T-helper 2 cell treated with Interferon-gamma antibody and Interleukin-4, amounts not matched to agents 5 μg/mL and 100 μg/mL, for 36 hours (primary cell): ENCODE results near the gene C1orf105.

Experiments used
- DNase-seq: peaks from one replicate; pipeline ENCODE4 v3.0.0; 2021; ENCODE audit warnings: low spot score
- H3K27ac Mint-ChIP-seq: one replicate; pipeline ENCODE4 v1.8.0; 2021; ENCODE audit warnings: mild to moderate bottlenecking, mixed read lengths
- H3K27me3 Mint-ChIP-seq: one replicate; pipeline ENCODE4 v1.8.0; 2021; ENCODE audit warnings: low read depth, mixed read lengths
- H3K36me3 Mint-ChIP-seq: one replicate; pipeline ENCODE4 v1.8.0; 2021; ENCODE audit warnings: low read depth, mixed read lengths
- H3K4me1 Mint-ChIP-seq: one replicate; pipeline ENCODE4 v1.8.0; 2021; ENCODE audit warnings: low read depth, mixed read lengths
- H3K4me3 Mint-ChIP-seq: one replicate; pipeline ENCODE4 v1.8.0; 2022; ENCODE audit warnings: mild to moderate bottlenecking, moderate library complexity, mixed read lengths
- H3K9me3 Mint-ChIP-seq: one replicate; pipeline ENCODE4 v1.8.0; 2021; ENCODE audit warnings: mixed read lengths

The C1orf105 gene

DNA sequence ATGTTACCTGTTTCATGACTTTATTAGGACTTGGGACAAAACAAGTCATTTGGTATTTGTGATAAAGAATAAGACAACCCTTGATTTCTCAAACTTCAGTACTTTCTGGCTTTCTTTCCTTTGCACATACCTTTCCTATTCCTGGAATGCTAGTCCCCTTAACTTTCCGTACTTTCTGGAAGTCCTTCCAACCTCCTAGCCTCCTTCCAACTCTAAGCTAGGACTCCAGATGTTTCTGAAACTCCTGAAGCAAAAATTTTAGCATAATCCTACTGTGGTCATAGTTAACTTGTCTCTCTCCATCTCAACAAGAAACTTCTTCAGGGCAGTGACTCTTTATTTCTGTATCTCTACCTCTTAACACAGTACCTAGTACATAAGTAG, 19.8 kb upstream of the C1orf105 start:
- H3K4me3 Mint-ChIP-seq: no peak overlapping the region
- no peaks in the 10 kb centered on the region for H3K27me3 Mint-ChIP-seq
- H3K4me1 Mint-ChIP-seq: peaks cover 32% of the 10 kb centered on the region
- no peak for DNase-seq
- H3K36me3 Mint-ChIP-seq: peaks cover 2% of the 10 kb centered on the region
- no peaks in the 10 kb centered on the region for H3K9me3 Mint-ChIP-seq
- no peak overlapping the region for H3K27ac Mint-ChIP-seq

DNA sequence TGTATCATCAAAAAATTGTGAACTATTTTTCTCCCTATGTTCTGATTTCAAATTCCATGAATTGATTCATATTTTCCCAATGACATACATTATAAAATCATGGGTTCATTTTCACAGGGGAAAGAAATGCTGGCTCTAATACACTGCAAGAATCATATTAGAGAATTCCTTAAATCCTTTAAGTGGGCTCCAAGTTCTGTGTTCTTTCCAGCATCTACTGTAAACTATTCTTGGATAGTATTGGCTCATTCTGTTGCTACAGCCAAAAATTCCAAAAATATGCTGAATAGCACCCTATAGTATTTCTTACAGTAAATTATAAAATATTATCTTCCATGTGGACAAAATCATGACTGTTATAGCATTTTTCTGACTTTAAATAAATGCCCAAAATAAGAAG, 19.0 kb upstream of the C1orf105 start:
- Mint-ChIP-seq H3K27me3 (no peaks in the 10 kb centered on the region), H3K4me1 (peaks cover 28% of the 10 kb centered on the region), H3K36me3 (peaks cover 2% of the 10 kb centered on the region), H3K27ac (no peak overlapping the region), H3K9me3 (no peaks in the 10 kb centered on the region), H3K4me3 (no peak overlapping the region)
- no peak for DNase-seq

DNA sequence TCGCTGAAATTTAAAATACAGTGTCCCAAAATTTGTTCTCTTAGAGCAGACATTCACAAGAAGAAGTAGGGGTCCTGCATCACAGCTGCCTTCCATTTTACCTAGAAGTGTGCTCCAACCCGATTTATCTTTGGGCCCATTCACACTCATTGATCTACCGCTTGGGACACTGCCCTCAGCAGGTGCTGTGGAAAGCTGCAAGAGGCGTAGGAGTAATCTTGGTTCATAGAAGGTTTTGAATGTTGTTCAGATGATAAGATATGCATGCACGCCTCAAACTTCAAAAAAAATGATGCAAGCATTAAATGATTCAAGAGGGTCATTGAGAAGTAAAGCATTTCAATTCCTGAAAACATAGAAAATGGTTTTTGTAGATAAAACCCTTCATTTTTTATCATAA, 18.6 kb upstream of the C1orf105 start:
- no peak overlapping the region for H3K27ac Mint-ChIP-seq
- H3K4me1 Mint-ChIP-seq: peaks cover 28% of the 10 kb centered on the region
- no peaks in the 10 kb centered on the region for H3K27me3 Mint-ChIP-seq
- H3K36me3 Mint-ChIP-seq: peaks cover 2% of the 10 kb centered on the region
- H3K9me3 Mint-ChIP-seq: no peaks in the 10 kb centered on the region
- H3K4me3 Mint-ChIP-seq: no peak overlapping the region
- DNase-seq: no peak

DNA sequence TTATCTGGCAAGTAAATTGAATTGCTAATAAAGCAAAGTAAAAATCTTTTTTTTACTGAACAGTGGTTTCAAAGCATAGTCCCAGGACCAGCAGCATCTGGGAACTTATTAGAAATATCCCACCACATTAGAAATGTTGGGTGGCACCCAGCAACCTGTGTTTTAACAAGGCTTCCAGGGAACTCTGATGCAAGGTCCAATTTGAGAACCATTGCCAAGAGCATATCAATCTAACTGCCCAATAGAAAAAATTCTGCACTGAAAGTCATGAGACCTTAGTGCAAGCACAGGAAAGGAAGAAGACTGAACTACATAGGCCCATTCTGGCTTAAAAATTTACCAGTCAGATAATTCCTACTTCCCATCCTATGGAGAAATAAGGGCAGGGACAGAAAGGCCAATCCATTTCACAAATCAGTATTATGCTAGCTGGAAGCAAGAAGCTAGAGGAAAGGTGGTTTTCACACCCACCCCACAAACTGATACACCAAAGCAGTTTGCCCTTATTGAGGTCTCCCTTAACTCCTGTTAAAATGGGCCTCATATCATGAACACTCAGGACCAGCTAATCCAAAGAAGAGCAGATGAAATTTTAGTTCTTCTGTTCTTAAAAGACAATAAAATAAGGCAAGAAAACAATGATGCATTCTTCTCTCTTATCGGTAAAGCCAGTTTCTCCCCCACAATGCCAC, 17.5 kb upstream of the C1orf105 start:
- Mint-ChIP-seq H3K4me3 (no peak overlapping the region), H3K4me1 (peaks cover 26% of the 10 kb centered on the region), H3K27ac (no peak overlapping the region), H3K36me3 (peaks cover 2% of the 10 kb centered on the region), H3K27me3 (peaks cover 2% of the 10 kb centered on the region), H3K9me3 (no peaks in the 10 kb centered on the region)
- DNase-seq: no peak

DNA sequence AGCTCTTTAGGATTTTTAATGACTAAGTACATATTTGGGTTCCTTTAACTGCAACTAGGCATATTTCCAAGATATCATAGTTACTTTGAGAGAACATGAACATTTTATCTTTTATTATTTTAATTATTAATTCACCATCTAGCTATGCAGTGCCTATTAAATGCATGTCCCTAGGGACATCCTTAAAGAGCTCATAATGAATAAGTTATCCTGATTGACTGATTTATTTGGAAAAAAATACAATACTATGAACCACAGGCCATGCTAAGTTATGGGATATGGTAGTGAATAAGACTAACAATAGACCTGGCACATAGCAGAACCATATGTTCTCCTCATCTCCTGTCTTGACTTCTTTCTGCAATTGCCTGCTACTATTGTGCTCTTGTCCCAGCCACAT, 16.4 kb upstream of the C1orf105 start:
- Mint-ChIP-seq H3K9me3 (no peaks in the 10 kb centered on the region), H3K4me3 (no peak overlapping the region), H3K27me3 (peaks cover 2% of the 10 kb centered on the region), H3K27ac (no peak overlapping the region), H3K36me3 (no peaks in the 10 kb centered on the region), H3K4me1 (peaks cover 16% of the 10 kb centered on the region)
- no peak for DNase-seq

DNA sequence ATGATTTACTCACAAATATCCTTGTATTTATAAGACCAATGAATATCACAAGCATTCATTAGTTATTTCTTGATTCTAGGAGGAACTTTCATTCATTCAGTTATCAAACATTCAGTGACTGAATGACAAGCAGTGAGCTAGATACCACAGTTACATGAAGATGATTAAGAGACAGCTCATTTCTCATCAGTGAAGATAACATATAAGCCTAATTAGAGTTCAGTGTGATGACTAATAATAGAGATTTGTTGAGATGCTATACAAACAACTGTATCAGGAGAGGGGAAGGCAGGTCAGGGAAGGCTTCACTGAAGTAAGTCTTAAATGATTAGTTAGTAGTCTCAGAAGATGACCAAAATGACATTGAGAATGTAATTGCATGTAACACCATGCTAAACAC, 14.6 kb upstream of the C1orf105 start:
- no peak overlapping the region for H3K27ac Mint-ChIP-seq
- no peaks in the 10 kb centered on the region for H3K36me3 Mint-ChIP-seq
- no peaks in the 10 kb centered on the region for H3K9me3 Mint-ChIP-seq
- H3K4me1 Mint-ChIP-seq: peaks cover 2% of the 10 kb centered on the region
- no peak overlapping the region for H3K4me3 Mint-ChIP-seq
- DNase-seq: no peak
- peaks cover 2% of the 10 kb centered on the region for H3K27me3 Mint-ChIP-seq

- Mint-ChIP-seq H3K4me3 (no peak overlapping the region), H3K9me3 (no peaks in the 10 kb centered on the region), H3K27ac (no peak overlapping the region), H3K27me3 (peaks cover 2% of the 10 kb centered on the region), H3K4me1 (no peaks in the 10 kb centered on the region), H3K36me3 (no peaks in the 10 kb centered on the region)
- no peak for DNase-seq
These were observed 13.5 kb upstream of the C1orf105 start for GRCh38 chr1:172406968-172407367.

- H3K4me3 Mint-ChIP-seq: no peak overlapping the region
- no peak overlapping the region for H3K27ac Mint-ChIP-seq
- DNase-seq: no peak
- no peaks in the 10 kb centered on the region for H3K4me1 Mint-ChIP-seq
- no peaks in the 10 kb centered on the region for H3K36me3 Mint-ChIP-seq
- peaks cover 2% of the 10 kb centered on the region for H3K27me3 Mint-ChIP-seq
- H3K9me3 Mint-ChIP-seq: no peaks in the 10 kb centered on the region
These were observed 11.5 kb upstream of the C1orf105 start for GRCh38 chr1:172408958-172409357.

GRCh38 chr1:172410027-172410426, 10.5 kb upstream of the C1orf105 start:
- no peaks in the 10 kb centered on the region for H3K36me3 Mint-ChIP-seq
- DNase-seq: no peak
- no peaks in the 10 kb centered on the region for H3K4me1 Mint-ChIP-seq
- no peak overlapping the region for H3K27ac Mint-ChIP-seq
- no peaks in the 10 kb centered on the region for H3K9me3 Mint-ChIP-seq
- H3K27me3 Mint-ChIP-seq: peaks cover 2% of the 10 kb centered on the region
- H3K4me3 Mint-ChIP-seq: no peak overlapping the region

- no peak overlapping the region for H3K27ac Mint-ChIP-seq
- H3K4me1 Mint-ChIP-seq: no peaks in the 10 kb centered on the region
These were observed 8.6 kb upstream of the C1orf105 start for GRCh38 chr1:172411791-172412338.

GRCh38 chr1:172414331-172414730, 6.2 kb upstream of the C1orf105 start:
- H3K27me3 Mint-ChIP-seq: peaks cover 2% of the 10 kb centered on the region
- no peaks in the 10 kb centered on the region for H3K4me1 Mint-ChIP-seq
- H3K4me3 Mint-ChIP-seq: no peak overlapping the region
- DNase-seq: no peak
- no peaks in the 10 kb centered on the region for H3K36me3 Mint-ChIP-seq
- H3K9me3 Mint-ChIP-seq: no peaks in the 10 kb centered on the region
- no peak overlapping the region for H3K27ac Mint-ChIP-seq

More at GRCh38 chr1:172411791-172412338, 8.6 kb upstream of the C1orf105 start:
- H3K4me3 Mint-ChIP-seq: no peak overlapping the region
- H3K9me3 Mint-ChIP-seq: no peaks in the 10 kb centered on the region
- no peak for DNase-seq
- peaks cover 2% of the 10 kb centered on the region for H3K27me3 Mint-ChIP-seq
- no peaks in the 10 kb centered on the region for H3K36me3 Mint-ChIP-seq

GRCh38 chr1:172416496-172417035, 3.9 kb upstream of the C1orf105 start:
- H3K36me3 Mint-ChIP-seq: no peaks in the 10 kb centered on the region
- H3K9me3 Mint-ChIP-seq: no peaks in the 10 kb centered on the region
- H3K4me3 Mint-ChIP-seq: no peak overlapping the region
- peaks cover 2% of the 10 kb centered on the region for H3K4me1 Mint-ChIP-seq
- DNase-seq: no peak
- peaks cover 6% of the 10 kb centered on the region for H3K27me3 Mint-ChIP-seq
- H3K27ac Mint-ChIP-seq: no peak overlapping the region

GRCh38 chr1:172417557-172417956, 2.9 kb upstream of the C1orf105 start:
- H3K4me1 Mint-ChIP-seq: peaks cover 2% of the 10 kb centered on the region
- no peaks in the 10 kb centered on the region for H3K36me3 Mint-ChIP-seq
- no peaks in the 10 kb centered on the region for H3K9me3 Mint-ChIP-seq
- DNase-seq: no peak
- no peak overlapping the region for H3K4me3 Mint-ChIP-seq
- H3K27ac Mint-ChIP-seq: no peak overlapping the region
- H3K27me3 Mint-ChIP-seq: peaks cover 6% of the 10 kb centered on the region

- H3K4me3 Mint-ChIP-seq: no peak overlapping the region
- H3K36me3 Mint-ChIP-seq: no peaks in the 10 kb centered on the region
- no peak overlapping the region for H3K27ac Mint-ChIP-seq
- DNase-seq: no peak
- H3K9me3 Mint-ChIP-seq: no peaks in the 10 kb centered on the region
- H3K4me1 Mint-ChIP-seq: peaks cover 2% of the 10 kb centered on the region
- peaks cover 6% of the 10 kb centered on the region for H3K27me3 Mint-ChIP-seq
These were observed 1.6 kb downstream of the C1orf105 start for GRCh38 chr1:172421974-172422604.
